ENCODE data around the gene STARD13. TPM values are rescaled to one million over a fixed set of nuclear protein-coding genes. Genes with fewer than 3 reads are reported as not detected.
"Not testable (repeated sequence)": the region's sequence is repeated elsewhere in the genome, so short reads cannot be mapped to it uniquely, and the experiment has no call there.

The STARD13 gene
- total and polyA plus RNA-seq, 12 donors = 7.1 to 38.3 (median 27.8) TPM

DNA sequence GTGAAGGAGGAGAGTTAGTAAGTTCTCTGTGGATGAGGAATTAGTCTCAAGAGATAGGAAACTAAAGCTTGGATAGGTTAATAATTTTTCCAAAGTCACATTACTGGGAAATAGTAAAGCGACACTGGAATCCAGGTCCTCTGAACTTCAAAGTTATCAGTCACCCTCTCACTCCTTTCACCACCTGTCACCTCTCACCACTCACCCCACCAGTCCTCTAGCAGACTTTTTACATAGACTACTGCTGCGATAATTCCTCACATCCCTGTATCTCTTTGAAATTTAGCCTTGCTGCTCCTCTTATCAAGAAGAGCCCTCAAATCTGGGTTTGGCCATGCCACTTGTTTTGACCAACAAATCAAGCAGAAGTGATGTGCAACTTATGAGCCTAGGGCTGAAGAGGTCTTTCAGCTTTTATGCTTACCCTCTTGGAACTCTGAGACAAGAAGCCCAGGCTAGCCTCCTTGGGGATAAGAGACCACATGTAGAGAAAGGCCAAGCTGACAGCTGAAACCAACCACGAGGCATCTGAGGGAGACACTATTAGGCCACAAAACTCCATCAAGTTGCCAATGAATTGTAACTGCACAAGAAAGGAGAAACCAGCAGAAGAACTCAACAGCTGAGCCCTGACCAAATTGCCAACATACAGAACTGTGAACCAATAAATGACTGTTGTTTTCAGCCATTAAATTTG is 41.2 kb downstream of the STARD13 start:
- ATAC-seq = peak in 3 of 8 donors; percentile 53 to 72 (median 68)
- peaks cover 0 to 8% (median 0%) of the 10 kb centered on the region in 9 donors for H3K36me3 ChIP-seq
- no peak for DNase-seq
- TF ChIP-seq, protein P1, sequence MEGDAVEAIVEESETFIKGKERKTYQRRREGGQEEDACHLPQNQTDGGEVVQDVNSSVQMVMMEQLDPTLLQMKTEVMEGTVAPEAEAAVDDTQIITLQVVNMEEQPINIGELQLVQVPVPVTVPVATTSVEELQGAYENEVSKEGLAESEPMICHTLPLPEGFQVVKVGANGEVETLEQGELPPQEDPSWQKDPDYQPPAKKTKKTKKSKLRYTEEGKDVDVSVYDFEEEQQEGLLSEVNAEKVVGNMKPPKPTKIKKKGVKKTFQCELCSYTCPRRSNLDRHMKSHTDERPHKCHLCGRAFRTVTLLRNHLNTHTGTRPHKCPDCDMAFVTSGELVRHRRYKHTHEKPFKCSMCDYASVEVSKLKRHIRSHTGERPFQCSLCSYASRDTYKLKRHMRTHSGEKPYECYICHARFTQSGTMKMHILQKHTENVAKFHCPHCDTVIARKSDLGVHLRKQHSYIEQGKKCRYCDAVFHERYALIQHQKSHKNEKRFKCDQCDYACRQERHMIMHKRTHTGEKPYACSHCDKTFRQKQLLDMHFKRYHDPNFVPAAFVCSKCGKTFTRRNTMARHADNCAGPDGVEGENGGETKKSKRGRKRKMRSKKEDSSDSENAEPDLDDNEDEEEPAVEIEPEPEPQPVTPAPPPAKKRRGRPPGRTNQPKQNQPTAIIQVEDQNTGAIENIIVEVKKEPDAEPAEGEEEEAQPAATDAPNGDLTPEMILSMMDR (IDR thresholded peaks at IDR 0.05) = no peak
- H3K27ac ChIP-seq = peak overlapping the region in 1 of 10 donors; percentile 26
- 40 to 63% methylated on average over 3 of the region's 3 CpGs for WGBS, 2 donors
- intact Hi-C loops (cut with DNase I) = no loop called here
- H3K27me3 ChIP-seq = no peaks in the 10 kb centered on the region
- peaks cover 0 to 21% (median 3%) of the 10 kb centered on the region in 11 donors for H3K9me3 ChIP-seq
- peaks cover 0 to 39% (median 21%) of the 10 kb centered on the region in 9 donors for H3K4me1 ChIP-seq
- H3K4me3 ChIP-seq = no peak overlapping the region

DNA sequence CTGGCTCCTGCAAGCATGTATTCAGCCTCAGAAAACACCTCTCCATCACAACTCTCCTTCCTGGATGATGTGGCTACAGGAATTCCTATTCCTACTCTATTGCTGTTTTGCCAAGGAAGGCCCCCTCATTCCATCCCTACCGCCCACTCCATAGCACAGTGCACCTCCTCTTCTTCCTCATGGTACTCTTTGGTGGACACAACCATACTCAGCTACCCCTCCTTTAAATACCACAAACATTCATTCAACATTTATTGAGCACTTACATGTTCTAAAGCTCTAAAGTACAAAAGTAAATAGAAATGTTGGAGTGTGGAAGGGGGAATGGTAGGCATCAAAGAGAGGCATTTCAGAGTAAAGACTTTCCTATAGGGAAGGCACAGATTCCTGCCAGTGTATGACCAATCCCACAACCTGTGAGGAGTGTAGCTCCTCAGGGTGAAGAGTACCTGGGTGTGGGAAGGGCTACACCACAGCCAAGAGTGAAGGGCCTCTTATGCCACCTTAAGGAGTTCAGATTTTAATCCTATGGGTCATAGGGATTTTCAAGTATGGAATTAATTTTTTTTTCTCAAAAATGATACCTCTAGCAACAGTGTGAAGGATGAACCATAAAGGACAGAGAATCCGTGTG is 42.5 kb downstream of the STARD13 start:
- peaks cover 0 to 28% (median 11%) of the 10 kb centered on the region in 9 donors for H3K4me1 ChIP-seq
- peak overlapping the region in 3 of 10 donors; percentile 1 to 41 (median 2) for H3K27ac ChIP-seq
- DNase-seq = no peak
- peaks cover 0 to 21% (median 3%) of the 10 kb centered on the region in 11 donors for H3K9me3 ChIP-seq
- no peaks in the 10 kb centered on the region for H3K27me3 ChIP-seq
- ATAC-seq = peak in 2 of 8 donors; percentile 22 to 36
- 97 to 99% methylated on average over 2 of the region's 2 CpGs for WGBS, 2 donors
- intact Hi-C loops (cut with DNase I) = no loop called here
- H3K4me3 ChIP-seq = no peak overlapping the region
- H3K36me3 ChIP-seq = peaks cover 0 to 8% (median 0%) of the 10 kb centered on the region in 9 donors
- TF ChIP-seq, protein P1 (IDR thresholded peaks at IDR 0.05) = no peak

DNA sequence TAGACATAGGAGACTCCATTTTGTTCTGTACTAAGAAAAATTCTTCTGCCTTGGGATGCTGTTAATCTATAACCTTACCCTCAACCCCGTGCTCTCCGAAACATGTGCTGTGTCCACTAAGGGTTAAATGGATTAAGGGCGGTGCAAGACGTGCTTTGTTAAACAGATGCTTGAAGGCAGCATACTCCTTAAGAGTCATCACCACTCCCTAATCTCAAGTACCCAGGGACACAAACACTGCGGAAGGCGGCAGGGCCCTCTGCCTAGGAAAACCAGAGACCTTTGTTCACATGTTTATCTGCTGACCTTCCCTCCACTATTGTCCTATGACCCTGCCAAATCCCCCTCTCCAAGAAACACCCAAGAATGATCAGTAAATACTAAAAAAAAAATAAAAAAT is 43.2 kb downstream of the STARD13 start:
- H3K9me3 ChIP-seq = peaks cover 0 to 21% (median 3%) of the 10 kb centered on the region in 11 donors
- H3K27me3 ChIP-seq; H3K4me3 ChIP-seq; ATAC-seq; H3K36me3 ChIP-seq; intact Hi-C loops (cut with DNase I); DNase-seq: not testable (repeated sequence)
- WGBS, 2 donors = 55 to 72% methylated on average over 4 of the region's 6 CpGs
- H3K4me1 ChIP-seq = peaks cover 0 to 27% (median 11%) of the 10 kb centered on the region in 9 donors
- peak overlapping the region in 1 of 10 donors; percentile 2 for H3K27ac ChIP-seq

DNA sequence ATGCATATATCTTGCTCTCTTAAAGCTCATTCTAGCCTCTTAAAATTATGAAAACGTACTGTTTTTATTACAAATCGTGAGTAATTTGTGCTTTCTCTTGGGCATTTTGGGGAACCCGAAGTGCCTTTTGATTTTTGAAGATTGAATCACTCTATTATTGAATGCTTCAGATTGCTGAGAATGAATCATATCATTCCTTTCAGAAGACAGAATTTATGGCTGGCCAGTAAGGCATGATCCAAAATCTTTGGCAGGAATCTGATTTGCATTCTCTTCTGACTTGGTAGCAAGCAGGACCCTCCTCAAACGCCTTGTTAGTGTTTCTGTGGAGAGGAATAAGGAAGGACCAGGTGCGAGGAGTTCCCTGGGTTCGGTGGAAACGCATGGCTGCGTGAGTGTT is 49.5 kb downstream of the STARD13 start:
- Histone ChIP-seq H3K27me3 (no peaks in the 10 kb centered on the region), H3K4me3 (no peak overlapping the region), H3K27ac (peak overlapping the region in 6 of 10 donors; percentile 13 to 64 (median 46)), H3K9me3 (peaks cover 0 to 23% (median 3%) of the 10 kb centered on the region in 11 donors), H3K36me3 (peaks cover 0 to 17% (median 0%) of the 10 kb centered on the region in 9 donors), H3K4me1 (peaks cover 0 to 47% (median 30%) of the 10 kb centered on the region in 9 donors)
- intact Hi-C loops (cut with DNase I) = loop anchor here in 4 of 10 donors (5.0 to 10.0 kb wide), 5 partner anchors 49 to 489 kb away; partner anchors contain the start of gene STARD13 (in 2 of the 4)
- DNase-seq (no peak), ATAC-seq (peak in 1 of 8 donors; percentile 36)
- TF ChIP-seq, protein P1 (IDR thresholded peaks at IDR 0.05) = no peak
- WGBS, 2 donors = 80 to 81% methylated on average over 8 of the region's 8 CpGs
